ENCODE results near the gene CTU1.
"Not testable (repeated sequence)": the region's sequence is repeated elsewhere in the genome, so short reads cannot be mapped to it uniquely, and the experiment has no call there.

The CTU1 gene

GRCh38 chr19:51108066-51108804, at the start of gene CTU1:
Gene CTU1 (minus strand): TSS chr19:51108409. CDS start chr19:51104569, 3,840 bp downstream.
- DNase-seq = peak; percentile 97 to 98

DNA sequence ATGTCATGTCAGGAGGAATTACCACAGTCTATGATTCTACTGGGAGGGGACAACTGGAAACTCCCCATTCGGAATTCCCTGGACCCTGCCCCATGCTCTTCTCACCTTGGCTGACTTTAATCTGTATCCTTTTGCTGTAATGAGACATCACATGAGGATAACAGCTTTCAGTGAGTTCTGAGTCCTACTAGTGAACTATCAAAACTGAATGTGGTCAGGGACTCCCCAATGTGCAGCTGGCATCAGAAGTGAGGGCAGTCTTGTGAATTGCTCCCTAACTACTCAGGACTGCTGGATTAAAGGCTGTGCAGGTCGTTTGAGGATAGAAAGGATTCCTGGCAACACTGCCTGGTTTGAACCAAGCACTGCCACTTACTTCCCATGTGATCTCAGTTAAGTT, 49.1 kb upstream of the CTU1 start:
- no peak for DNase-seq

- no peak for DNase-seq
Measured at GRCh38 chr19:51156710-51157109, 48.5 kb upstream of the CTU1 start.

DNA sequence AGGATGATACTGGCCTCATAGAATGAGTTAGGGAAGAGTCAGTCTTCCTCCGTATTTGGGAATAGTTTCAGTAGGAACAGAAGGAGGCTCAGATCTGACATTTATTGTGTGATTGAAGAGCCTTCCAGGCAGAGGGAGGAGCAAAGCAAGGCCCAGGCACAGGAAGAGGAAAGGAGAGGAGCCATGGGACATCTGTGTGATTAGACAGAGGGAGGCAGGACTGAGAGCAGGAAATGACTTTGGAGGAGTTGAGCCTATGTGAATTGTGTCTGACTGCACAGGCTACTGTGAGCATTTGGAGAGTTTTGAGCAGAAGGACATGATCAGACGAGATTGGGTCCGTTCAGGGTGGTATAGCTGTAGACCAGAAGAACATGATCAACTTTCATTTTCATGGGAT, 42.4 kb upstream of the CTU1 start:
- no peak for DNase-seq

DNA sequence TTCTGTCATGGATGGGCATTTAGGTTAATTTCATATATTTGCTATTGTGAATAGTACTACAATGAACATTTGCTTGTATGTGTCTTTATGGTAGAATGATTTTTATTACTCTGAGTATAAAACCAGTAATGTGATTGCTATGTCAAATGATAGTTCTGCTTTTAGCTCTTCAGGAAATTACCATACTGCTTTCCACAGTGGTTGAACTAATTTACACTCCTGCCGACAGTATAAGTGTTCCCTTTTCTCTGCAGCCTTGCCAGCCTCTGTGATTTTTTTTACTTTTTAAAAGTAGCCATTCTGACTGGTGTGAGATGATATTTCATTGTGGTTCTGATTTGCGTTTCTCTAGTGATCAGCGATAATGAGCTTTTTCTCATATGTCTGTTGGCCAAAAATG, 40.4 kb upstream of the CTU1 start:
- DNase-seq = no peak

- no peak for DNase-seq
Measured at GRCh38 chr19:51147663-51148062, 39.5 kb upstream of the CTU1 start.

DNA sequence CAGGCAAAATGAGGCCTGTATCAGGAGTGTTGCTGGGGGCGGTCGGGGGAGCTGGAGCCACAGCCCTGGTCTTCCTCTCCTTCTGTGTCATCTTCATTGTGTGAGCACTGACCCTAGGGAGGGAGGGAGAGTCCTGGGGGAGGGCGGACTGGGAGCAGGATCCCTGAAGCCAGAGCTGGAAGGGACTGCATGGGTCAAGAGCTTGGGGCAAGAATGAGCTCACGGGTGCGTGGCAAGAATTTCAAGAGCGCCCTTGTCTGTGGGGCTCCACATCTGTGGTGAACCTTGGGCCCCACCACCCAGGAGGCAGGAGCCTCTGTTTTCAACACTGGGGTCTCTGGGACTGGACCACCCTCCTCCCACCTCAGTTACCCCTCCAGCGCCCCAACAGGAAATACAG, 38.5 kb upstream of the CTU1 start:
- DNase-seq = no peak

GRCh38 chr19:51145916-51146493, 37.8 kb upstream of the CTU1 start:
- no peak for DNase-seq

DNA sequence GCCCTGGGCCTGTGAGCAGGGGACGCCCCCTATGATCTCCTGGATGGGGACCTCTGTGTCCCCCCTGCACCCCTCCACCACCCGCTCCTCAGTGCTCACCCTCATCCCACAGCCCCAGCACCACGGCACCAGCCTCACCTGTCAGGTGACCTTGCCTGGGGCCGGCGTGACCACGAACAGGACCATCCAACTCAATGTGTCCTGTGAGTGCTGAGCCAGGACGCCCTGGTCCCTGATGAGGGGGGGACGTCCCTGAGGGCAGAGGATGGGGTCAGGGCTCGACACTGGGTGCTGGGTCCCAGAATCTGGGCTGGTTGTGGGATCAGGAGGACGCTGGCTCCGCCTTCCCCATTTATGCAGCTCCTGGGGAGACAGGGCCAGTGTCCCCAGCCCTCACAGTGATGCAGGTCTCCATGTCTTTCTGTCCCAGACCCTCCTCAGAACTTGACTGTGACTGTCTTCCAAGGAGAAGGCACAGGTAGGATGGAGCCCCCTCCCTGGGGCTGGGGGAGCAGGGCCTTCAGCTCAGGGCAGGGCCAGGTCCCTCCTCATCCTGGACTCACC, 36.4 kb upstream of the CTU1 start:
- no peak for DNase-seq

GRCh38 chr19:51143486-51143885, 35.3 kb upstream of the CTU1 start:
- no peak for DNase-seq

DNA sequence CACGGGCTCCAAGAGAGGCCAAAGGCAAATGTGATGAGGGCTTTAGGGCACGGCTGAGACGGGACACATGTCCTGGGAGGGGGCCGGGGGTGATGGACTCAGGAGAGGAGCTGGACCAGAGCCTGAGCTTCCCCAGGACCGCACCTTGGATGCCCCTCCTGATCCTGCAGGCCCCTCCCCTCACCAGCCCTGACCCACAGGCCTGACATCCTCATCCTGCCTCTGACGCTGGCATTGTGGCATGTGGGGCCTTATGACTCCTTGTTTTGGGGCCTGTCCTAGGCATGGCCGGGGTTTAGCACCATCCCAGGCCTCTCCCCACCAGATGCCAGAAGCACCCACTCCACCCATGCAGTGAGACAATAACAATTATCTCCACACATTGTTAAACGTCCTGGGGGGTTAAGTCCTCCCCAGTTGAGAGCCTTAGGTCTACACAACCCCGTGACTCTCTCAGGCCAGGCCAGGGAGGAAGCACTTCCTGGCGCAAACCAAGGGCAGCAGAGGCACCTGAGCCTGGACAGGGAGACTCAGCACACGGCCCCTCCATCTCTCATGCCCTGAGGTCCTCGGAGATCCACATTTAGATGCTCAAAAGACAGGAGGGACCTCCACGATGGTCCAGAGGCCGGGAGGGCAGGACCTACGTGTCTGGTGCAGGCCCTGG, 34.7 kb upstream of the CTU1 start:
- DNase-seq = not testable (repeated sequence)

DNA sequence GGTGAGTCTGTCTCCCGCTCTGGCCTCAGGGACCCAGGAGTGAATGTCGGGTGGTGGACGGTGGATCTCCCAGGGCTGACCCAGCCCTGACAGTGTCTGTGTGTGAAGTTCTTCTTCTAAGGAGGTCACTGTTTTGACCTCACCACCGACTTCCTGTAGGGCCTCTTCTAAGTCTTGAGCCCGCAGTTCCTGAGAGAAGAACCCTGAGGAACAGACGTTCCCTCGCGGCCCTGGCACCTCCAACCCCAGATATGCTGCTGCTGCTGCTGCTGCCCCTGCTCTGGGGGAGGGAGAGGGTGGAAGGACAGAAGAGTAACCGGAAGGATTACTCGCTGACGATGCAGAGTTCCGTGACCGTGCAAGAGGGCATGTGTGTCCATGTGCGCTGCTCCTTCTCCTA, 33.9 kb upstream of the CTU1 start, which contains the start of gene SIGLEC7:
Gene SIGLEC7 (plus strand): TSS at position 183 of the 400 bp plus-strand sequence. CDS start 69 bp downstream, at position 252.
- DNase-seq = no peak

DNA sequence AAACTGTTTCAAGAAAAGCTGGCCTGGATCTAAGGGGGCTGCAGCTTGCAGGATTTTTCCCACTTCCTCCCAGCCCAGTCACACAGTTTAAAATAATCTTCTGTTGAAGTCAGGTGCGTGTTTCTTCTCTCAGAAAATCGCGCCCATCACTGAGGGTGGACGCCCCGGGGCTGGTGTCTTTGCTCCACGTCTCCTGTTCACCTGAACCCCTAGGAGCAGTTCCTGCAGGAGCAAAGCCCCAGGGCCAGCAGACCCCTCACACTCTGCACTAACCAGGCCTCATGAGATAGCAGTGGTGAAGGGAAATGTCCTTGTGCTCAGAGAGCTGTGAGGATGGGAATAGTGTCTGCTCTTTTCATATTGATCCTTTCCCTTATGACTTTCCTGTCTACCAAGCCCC, 33.0 kb upstream of the CTU1 start:
- no peak for DNase-seq

- DNase-seq = no peak
Measured at GRCh38 chr19:51140441-51140840, 32.2 kb upstream of the CTU1 start.

DNA sequence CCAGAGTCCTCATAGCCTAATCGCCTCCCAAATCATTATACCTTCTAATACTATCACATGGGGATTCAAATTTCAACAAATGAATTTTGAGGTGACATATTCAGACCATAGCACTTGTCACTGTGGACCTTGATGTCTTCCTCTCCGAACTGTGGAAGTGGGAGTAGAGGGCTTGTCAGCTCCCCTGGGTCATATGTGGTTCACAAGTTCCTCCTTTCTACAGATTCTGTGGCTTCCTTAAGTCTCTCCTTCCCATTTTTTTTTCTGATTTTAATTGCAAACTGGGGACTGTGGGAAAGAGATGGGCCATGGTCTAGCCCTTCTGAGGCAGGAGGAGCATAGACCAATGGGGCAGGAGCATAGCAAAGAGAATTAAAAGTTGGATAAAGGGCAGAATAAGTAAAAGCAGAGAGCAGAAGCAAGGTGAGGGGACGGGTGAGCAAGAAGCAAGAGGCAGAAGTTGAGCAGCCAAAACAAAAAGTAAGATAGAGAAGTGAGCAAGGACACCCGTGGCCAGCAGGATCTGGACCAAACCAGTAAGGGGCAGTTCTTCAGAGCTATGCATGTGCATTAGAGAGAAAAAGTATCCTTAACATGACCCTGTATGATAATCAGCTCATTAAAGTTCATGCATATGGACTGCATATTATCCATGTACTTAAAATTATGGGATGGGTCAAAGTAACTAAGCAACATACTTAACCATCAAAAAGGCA, 31.2 kb upstream of the CTU1 start:
- no peak for DNase-seq

GRCh38 chr19:51138549-51138979, 30.4 kb upstream of the CTU1 start:
- no peak for DNase-seq

GRCh38 chr19:51137792-51138425, 29.7 kb upstream of the CTU1 start:
- no peak for DNase-seq

DNA sequence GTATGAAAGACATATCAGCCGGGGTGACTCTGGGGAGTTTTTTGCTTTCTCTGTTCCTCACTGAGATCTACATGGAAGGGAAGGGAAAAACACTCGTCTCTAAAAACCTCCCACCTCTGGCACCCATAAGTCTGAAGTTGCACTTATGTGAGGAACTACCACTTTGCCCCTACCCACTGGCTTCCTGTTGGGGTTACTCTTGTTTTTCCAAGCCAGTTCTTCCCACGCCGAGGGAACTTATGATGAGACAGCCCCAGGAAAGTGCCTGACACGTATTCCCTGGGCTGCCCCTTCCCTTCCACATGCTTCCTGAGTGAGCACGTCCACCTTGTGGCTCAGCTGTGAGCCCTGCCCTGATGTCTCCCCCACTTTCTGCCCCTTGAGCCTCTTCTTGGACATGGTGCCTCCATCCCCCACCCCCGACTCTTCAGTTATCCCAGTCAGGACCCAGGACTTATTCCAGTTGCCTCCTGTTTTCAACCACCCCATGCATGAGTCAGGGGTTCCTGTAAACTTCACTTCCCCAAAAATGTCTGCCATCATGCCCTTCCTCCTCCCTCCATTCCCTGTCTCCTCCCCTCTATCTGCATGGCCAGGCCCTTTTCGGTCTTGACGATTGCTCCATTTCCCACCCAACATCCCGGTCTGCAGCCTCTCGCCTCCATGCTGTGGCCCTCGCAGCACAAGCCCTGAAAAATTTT, 28.8 kb upstream of the CTU1 start:
- no peak for DNase-seq

DNA sequence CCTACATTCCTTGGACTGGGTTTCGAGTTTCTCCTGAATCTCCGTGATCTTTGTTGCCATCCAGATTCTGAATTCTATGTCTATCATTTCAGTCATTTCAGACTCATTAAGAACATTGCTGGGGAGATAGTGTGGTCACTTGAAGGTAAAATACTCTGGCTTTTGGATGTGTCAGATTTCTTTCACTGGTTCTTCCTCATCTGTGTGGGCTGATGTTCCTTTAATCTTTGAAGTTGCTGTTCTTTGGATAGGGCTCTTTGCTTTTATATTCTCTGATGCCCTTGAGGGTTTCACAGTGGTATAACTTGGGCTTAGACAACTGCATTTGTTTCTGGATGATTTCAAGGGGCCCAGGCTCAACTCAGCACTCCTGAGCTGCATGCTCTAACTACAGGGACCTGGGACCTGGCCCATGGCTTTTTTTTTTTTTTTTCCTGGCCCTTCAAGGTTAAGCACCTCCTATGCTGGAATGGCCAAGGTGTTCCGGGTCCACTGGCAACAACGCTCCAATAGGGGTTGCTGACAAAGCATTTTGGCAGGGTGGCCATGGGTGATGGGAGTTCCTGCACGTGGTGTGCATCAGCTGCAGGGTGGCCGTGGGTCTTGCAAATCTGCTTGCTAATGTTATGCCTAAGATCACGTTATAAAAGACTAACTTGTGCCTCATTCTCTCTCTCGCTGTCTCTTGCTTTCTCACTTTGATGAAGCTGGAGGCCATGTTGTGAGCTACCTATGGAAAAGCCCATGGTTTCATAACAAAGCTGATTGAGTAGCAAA, 28.0 kb upstream of the CTU1 start:
- DNase-seq = no peak

DNA sequence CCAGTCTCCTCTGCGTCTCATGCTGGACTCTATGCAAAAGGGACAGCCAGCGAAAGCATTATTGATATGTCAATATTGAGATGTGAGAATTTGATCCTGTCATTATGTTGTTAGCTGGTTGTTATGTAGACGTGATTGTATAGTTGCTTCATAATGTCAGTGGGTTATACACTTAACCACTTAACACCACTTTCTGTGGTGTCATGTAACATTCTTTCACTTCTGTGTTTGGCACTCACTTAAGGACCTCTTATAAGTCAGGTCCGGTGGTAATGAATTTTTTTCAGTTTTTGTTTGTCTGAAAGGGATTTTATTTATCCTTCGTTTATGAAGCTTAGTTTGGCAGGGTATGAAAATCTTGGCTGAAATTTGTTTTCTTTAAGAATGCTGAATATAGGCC, 26.8 kb upstream of the CTU1 start:
- no peak for DNase-seq
